HG03460 (cell line): ENCODE results near the gene TINCR.
"Not testable (repeated sequence)": the region's sequence is repeated elsewhere in the genome, so short reads cannot be mapped to it uniquely, and the experiment has no call there.

Source experiments
- ATAC-seq: cut with Tn5 transposase; IDR thresholded peaks from one replicate; pipeline ENCODE4 v1.9.1; 2021; ENCODE audit not compliant: unreplicated experiment

Gene TINCR

DNA sequence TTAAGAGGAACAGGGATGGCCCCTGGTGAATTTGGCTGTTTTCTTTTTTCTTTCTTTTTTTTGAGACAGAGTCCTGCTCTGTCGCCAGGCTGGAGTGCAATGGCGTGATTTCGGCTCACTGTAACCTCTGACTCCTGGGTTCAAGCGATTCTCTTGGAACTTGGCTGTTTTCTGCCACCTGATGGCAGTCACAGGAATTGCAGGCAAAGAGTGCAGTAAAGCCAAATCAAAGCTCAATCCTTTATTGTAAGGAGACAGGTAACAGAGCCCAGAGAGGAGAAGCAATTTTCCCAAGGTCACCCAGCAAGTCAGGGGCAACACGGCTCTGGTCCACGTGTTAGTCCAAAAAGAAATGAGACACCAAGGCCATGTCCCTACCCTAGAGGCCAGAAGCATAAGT lies 6.2 kb downstream of the TINCR start:
- ATAC-seq: no peak

DNA sequence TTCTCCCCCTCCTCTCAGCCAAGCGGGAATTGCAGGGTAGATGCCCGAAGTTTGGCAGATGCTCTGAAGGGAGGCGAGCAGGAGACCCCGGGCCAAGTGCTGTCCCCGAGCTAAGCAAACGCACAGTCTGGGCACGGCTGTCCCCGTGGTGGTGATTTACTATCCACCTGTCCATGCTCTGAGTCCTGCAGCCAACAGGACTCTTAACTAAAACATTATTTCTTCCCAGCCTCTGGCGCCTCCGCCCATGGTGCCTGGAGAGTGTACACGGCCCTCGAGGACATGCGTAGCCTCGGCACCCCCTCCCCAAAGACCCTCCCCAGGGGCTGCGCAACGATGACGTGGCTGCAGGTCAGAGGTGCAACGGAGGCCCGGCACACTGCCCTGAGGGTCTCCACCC lies 7.6 kb downstream of the TINCR start:
- no peak for ATAC-seq

DNA sequence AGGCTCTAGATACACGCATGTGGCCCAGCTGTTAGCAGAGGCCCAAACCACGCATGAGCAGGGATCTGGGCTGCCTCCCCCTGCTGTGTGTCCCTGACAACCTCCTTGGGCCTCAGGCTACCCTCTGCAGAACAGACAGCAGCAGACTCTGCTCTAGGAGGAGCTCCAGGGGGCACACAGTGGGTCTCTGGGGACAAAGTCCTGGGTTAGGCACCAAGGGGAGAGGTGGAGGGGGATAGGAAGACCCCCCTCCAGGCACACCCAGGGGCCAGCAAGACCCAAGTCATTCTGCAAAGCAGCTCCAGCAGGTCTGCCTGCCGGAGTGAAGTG lies 8.0 kb downstream of the TINCR start:
- ATAC-seq: no peak

- ATAC-seq: no peak
Measured at GRCh38 chr19:5558101-5558621, 9.6 kb downstream of the TINCR start.

GRCh38 chr19:5557691-5558090 lies 10.1 kb downstream of the TINCR start:
- ATAC-seq: no peak

GRCh38 chr19:5554828-5555227 lies 12.9 kb downstream of the TINCR start:
- ATAC-seq: no peak

DNA sequence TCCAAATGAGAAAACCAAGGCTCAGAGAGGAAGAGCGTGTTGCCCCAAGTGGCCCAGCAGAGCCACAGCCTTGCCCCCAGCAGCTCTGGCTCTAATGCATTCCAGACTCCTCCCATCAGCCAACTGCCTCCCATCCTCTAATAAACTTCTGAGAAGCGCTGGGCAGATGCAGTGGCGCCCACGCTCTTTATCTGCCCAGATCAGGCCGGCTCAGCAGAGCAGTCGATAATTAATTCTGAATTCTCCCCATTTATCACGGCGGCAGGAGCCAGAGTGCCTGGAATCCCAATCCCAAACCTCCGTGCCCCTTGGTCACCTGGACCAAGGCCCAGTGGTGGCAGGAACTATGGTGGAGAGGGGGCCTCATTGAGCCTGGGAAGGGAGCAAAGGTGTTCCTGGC lies 13.9 kb downstream of the TINCR start:
- no peak for ATAC-seq

- no peak for ATAC-seq
Measured at GRCh38 chr19:5547881-5548280, 19.9 kb downstream of the TINCR start.

DNA sequence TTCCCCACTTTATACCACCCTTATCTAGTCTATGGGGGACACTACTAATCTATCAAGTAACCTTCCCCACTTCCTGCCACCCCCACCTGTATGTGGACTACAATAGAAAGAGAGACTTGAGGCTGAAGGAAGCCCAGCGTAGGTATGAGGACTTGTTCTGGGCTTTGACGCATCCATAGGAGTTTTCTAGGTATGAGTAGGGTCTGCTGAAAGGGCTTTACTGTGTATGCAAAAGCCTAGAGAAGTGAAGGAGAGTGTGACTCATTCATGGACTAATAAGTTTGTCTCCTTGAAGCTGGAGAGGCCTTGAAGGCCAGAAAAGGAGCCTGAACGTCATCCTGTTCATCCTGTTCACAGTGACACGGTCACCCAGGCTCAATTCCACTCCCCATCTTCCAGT lies 21.8 kb downstream of the TINCR start:
- ATAC-seq: no peak

DNA sequence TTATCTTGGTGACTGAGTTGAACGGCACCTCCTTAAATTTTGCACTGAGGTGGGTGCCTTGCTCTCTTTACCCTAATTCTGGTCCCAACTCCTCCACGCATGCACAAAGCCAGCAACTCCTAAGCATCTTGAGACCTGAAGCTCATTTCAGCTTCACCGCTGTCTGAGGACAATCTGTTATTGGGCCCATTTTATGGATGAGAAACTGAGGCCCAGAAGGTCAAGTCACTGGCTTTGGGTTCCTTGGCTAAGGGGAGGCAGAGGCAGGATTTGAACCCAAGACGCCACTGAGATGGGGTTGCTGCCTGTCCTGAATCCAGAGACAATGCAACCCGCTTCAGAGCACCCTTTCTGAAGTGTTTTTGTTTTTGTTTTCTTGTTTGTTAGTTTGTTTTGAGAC lies 22.7 kb downstream of the TINCR start:
- ATAC-seq: no peak

DNA sequence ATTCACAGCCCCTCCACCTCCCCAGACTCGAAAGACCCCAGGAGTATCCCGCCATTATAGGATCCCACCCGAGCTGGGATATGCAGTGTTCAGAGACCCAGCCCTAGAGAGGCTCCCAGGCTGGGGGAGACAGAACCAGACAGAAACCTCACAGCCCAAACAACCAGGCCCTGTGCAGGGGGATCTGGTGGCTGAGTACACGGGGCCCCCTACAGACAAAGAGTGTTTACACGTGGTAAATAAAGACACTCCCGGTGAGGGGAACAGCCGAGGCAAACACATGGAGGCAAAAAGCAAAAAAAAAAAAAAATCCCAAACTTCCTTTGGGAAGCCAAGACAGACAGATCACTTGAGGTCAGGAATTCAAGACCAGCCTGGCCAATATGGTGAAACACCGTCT lies 25.1 kb downstream of the TINCR start:
- no peak for ATAC-seq

DNA sequence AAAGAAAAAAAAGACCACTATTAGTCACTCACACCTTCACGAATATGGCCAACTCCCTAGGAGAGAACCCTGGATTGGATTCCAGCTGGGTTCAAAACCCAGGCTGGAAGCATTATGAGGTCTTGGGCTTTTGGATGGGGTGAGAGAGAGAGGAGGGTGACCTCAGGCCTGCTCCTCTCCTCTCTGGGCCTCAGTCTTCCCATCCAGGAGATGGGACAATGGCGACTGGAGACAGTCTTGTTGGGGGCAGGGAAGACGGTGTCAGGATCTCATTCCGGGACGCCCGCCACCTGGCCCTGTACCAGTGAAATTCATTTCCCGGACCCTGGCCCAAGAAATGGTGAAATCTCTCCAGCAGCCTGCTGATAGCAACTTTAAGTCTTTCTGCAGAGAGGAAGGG lies 26.3 kb downstream of the TINCR start:
- no peak for ATAC-seq

DNA sequence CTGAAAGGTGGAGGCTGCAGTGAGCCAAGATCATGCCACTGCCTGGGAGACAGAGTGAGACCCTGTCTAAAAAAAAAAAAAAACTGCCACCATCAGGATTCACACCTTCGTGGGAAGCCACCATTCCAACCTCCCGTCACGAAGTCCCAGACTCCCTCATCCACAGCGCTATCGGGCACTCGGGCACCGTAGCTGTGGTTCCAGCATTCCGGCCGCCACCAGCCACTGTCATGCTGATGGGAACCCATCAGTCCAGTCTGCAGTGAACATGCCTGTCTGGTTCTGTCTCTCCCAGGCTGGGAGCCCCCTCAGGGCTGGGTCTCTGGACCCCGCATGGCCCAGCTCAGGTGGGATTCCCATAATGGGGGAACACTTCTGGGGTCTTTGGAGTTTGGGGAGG lies 27.5 kb downstream of the TINCR start:
- ATAC-seq: no peak

- no peak for ATAC-seq
Measured at GRCh38 chr19:5537870-5538269, 29.9 kb downstream of the TINCR start.

GRCh38 chr19:5536982-5537579 lies 30.7 kb downstream of the TINCR start:
- ATAC-seq: not testable (repeated sequence)

- ATAC-seq: no peak
Measured at GRCh38 chr19:5536337-5536894, 31.3 kb downstream of the TINCR start.

GRCh38 chr19:5534787-5535586 lies 32.8 kb downstream of the TINCR start:
- no peak for ATAC-seq

GRCh38 chr19:5533257-5533656 lies 34.5 kb downstream of the TINCR start:
- no peak for ATAC-seq

- no peak for ATAC-seq
Measured at GRCh38 chr19:5530701-5531100, 37.1 kb downstream of the TINCR start.

DNA sequence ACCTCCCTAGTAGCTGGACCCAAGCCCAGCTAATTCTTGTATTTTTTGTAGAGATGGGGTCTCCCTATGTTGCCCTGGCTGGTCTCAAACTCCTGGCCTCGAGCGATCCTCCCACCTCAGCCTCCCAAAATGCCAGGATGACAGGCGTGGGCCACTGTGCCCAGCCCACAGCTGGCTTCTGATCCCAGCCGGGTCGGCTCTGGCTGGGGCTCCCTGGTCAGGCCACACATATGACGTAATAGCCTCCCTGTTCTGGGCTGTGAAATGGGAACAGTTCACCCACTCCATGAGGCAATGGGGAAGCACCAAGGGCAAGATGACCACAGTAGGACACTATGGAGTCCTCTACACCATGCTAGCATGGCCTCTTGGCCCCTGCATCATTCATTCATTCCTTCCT lies 41.1 kb downstream of the TINCR start:
- ATAC-seq: no peak

GRCh38 chr19:5524081-5524480 lies 43.7 kb downstream of the TINCR start:
- ATAC-seq: no peak

DNA sequence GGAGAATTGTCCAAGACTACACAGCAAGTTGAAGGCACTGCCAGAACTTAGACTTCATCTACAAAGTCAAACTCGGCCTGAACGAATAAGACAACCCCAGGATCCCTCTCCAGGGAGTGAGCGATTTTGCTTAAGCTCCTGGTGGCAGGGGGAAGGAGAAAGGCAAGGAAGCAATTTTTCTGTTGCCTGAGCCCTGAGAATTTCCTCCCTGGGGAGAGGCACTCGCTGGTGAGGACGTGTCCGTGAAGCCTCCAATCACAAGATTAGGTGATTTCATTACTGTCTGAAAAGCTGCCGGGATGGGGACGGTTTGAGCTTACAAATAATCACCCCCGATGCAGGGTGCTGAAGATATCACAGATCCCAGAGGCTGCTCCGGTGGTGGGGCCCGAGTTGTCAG lies 45.6 kb downstream of the TINCR start:
- ATAC-seq: no peak
